Urinary bladder (tissue), 4 donors: ENCODE data around the gene ARHGEF2. TPM values are rescaled to one million over a fixed set of nuclear protein-coding genes. Genes with fewer than 3 reads are reported as not detected.

Experiments used
- DNase-seq: peaks from one replicate; pipeline ENCODE4 v3.0.0-alpha.2; 2015; ENCODE audit errors: extremely low spot score
- H3K27ac ChIP-seq: one replicate; pipeline ENCODE4 v1.5.1; 2013; ENCODE audit warnings: low read depth, mild to moderate bottlenecking, moderate library complexity
- H3K36me3 ChIP-seq: one replicate; pipeline ENCODE4 v1.6.1; 2013; ENCODE audit warnings: mild to moderate bottlenecking, moderate library complexity; ENCODE audit not compliant: insufficient read depth
- H3K4me1 ChIP-seq: one replicate; pipeline ENCODE4 v1.6.1; 2013; ENCODE audit warnings: mild to moderate bottlenecking, moderate library complexity; ENCODE audit not compliant: insufficient read depth
- H3K4me3 ChIP-seq: one replicate; pipeline ENCODE4 v1.5.1; 2013; ENCODE audit warnings: low read depth, low read length
- WGBS: extraction: QIAGEN DNeasy Blood & Tissue Kit; methylation state at CpG from one replicate; pipeline ENCODE4 v1.1.7; 2013; 5-methylcytosine and 5-hydroxymethylcytosine counted together
- polyA plus RNA-seq: library from polyadenylated mRNA; stranded (reverse); fragments of 200-250 nt; gene quantifications from one replicate; pipeline ENCODE4 v1.2.3, GENCODE V29; 2013
- total RNA-seq: library from RNA; depleted of rRNA; stranded (reverse); fragments of >200 nt; gene quantifications from one replicate; pipeline ENCODE4 v1.2.3, GENCODE V29; 2014
- donor health status: healthy with polysubstance abuse.
- donor health status: healthy.

ARHGEF2 gene
- total RNA-seq, result 63.3 TPM
- 40.5 TPM for polyA plus RNA-seq

GRCh38 chr1:155978325-155978972 lies at the start of gene ARHGEF2:
TSS of gene ARHGEF2 (minus strand) at chr1:155978547. CDS start at chr1:155978427, 120 bp downstream.
- H3K36me3 ChIP-seq, result no peaks in the 10 kb centered on the region
- no peaks in the 10 kb centered on the region for H3K4me1 ChIP-seq
- peak within 1 kb of the TSS; percentile 90 for H3K4me3 ChIP-seq
- no peak for DNase-seq
- peak within 1 kb of the TSS; percentile 93 for H3K27ac ChIP-seq
- WGBS, result under 1% methylated on average over 52 of the region's 52 CpGs

DNA sequence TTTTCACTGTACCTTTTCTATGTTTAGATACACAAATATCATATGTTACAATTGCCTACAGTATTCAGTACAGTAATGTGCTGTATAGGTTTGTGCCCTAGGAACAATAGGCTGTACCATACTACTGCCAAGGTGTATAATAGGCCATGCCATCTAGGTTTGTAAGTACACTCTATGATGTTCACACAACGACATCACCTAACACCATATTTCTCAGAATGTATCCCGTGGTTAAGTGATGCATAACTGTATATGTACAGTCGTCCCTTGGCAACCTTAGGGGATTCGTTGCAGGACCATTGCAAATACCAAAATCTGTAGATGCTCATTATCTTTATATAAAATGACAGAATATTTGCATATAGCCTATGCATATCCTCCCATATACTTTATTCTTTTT lies 48.2 kb upstream of the ARHGEF2 start:
- Histone ChIP-seq H3K4me3 (no peak overlapping the region), H3K4me1 (no peaks in the 10 kb centered on the region), H3K36me3 (no peaks in the 10 kb centered on the region), H3K27ac (no peak overlapping the region)
- DNase-seq, result no peak
- 84% methylated on average over 4 of the region's 4 CpGs for WGBS

DNA sequence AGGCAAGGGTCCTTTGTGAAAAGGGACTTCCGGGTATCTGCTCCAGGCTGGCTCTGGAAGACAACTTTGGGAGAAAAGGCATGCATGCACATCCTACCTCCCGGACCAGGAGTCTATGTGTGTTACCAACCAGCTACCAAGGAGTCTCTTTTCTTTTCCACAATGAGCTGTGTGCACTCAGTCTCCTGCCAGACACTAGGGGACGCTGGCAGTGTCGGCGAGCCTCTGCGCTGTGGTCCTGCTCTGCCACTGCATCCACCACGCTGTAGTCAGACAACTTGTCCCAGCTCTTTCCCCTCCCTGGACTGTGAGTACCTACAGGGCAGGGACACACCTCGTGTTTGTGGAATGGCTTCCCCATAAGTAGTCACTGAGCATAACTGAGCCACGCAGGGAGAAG lies 47.5 kb upstream of the ARHGEF2 start:
- Histone ChIP-seq H3K4me3 (no peak overlapping the region), H3K36me3 (no peaks in the 10 kb centered on the region), H3K27ac (no peak overlapping the region), H3K4me1 (no peaks in the 10 kb centered on the region)
- no peak for DNase-seq
- WGBS, result 17% methylated on average over 9 of the region's 9 CpGs

DNA sequence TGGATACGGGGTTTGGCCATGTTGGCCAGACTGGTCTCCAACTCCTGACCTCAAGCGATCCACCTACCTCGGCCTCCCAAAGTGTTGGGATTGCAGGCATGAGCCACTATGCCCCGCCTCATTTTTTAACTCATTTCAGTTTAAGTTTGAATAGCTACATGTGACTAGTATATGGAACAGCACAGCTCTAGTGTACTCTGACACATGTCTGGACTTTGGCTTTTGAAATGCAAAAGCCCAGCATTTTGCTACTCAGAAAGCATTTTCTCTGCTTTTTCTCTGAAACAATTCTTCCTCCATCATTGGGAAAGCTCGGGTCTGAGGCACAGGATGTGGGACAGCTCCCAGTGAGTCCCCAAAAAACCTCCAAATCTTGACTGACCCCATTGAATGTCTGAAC lies 46.5 kb upstream of the ARHGEF2 start:
- Histone ChIP-seq H3K4me3 (no peak overlapping the region), H3K36me3 (no peaks in the 10 kb centered on the region)
- 80% methylated on average over 5 of the region's 5 CpGs for WGBS

DNA sequence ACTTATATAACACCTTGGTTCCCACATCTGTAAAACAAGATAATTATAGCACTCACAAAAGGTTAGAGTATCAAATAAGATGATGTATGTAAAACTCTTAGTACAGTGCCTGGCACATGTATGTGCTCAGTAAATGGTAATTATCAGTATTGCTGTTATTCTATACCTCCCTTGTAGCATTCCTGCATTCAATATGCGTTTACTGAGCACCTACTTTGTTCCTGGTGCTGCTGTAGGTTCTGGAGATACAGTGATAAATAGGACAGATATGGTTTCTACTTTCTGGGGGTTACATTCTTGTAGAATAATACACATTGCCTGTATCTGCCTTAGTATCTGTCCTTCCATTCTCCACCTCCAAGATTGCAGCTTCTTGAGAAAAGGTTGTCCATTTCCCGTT lies 43.6 kb upstream of the ARHGEF2 start:
- H3K4me3 ChIP-seq, result no peak overlapping the region
- H3K4me1 ChIP-seq, result no peaks in the 10 kb centered on the region
- DNase-seq, result no peak
- peaks cover 3% of the 10 kb centered on the region for H3K36me3 ChIP-seq
- WGBS, result 81% methylated on average over 2 of the region's 2 CpGs
- H3K27ac ChIP-seq, result no peak overlapping the region

More for the DNA sequence above, 46.5 kb upstream of the ARHGEF2 start:
- Histone ChIP-seq H3K27ac (no peak overlapping the region), H3K4me1 (no peaks in the 10 kb centered on the region)
- DNase-seq, result no peak

DNA sequence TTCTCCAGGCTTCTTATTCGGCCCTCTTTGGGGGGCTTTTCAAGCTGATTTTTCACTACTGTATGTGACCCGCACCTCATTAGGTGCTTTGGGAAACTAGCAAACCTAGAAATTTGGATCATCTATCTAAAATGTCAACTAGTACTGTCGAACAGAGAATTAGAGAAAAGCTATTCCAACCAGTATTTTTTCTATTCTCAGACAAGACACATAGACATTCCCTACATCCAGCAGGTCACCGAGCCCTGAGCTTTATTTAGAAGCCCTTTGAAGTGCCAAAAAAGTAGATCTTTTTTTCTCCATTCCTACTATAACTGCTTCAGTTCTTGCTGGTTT lies 42.7 kb upstream of the ARHGEF2 start:
- H3K27ac ChIP-seq, result no peak overlapping the region
- H3K4me1 ChIP-seq, result no peaks in the 10 kb centered on the region
- no peak for DNase-seq
- peaks cover 3% of the 10 kb centered on the region for H3K36me3 ChIP-seq
- 5% methylated on average over 4 of the region's 4 CpGs for WGBS
- H3K4me3 ChIP-seq, result peak overlapping the region; percentile 86

DNA sequence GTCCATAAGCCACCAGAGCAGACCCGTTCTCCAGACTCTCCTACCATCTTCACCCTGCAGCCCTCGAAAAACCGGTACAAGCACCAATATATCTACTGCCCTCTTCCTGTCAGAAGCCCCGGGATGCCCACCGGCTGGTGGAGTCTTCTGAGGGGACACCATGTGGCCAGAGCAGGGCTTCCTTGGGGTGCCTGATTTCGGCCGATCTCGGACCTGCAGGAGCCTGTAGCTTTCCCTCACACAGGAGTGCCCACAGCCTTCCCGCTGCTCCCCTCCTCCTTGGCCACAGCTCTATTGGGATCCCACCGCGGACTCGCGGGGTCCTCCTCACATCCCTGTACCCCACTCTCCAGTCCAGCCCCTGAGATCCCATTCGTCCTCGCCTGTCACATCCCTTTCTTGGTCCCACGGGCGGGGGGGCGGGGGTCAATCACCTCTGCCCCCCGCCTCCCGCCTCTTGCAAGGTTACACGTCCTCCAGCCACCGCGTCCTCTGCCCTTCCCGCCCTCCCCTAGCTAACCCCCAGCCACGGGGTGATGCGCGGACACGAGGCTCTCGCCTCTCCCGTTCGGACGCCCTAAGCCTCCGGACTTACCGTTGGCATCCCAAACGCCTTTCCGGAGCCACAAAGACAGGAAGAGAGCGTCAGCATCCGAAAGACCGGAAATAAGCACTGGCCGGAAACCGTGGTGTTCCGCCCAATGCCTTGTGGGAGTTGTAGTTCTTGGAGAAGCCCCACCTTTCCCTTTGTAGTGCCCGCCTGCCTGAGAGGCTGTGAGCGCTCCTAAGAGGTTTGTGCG lies 42.1 kb upstream of the ARHGEF2 start, which contains the start of gene SSR2:
Gene SSR2, minus strand, starts transcription at position 659 of the 800 bp plus-strand sequence. CDS start 784 bp downstream, outside the sequence.
- peak within 1 kb of the TSS; percentile 86 for H3K4me3 ChIP-seq
- H3K4me1 ChIP-seq, result no peaks in the 10 kb centered on the region
- peak; percentile 89 for DNase-seq
- H3K27ac ChIP-seq, result peak within 1 kb of the TSS; percentile 79
- H3K36me3 ChIP-seq, result peaks cover 3% of the 10 kb centered on the region
- under 1% methylated on average over 45 of the region's 45 CpGs for WGBS

- peaks cover 3% of the 10 kb centered on the region for H3K36me3 ChIP-seq
- DNase-seq, result no peak
- no peaks in the 10 kb centered on the region for H3K4me1 ChIP-seq
- peak overlapping the region; percentile 86 for H3K4me3 ChIP-seq
- 50% methylated on average over 8 of the region's 8 CpGs for WGBS
- H3K27ac ChIP-seq, result no peak overlapping the region
Observed at GRCh38 chr1:156019946-156020292, 41.6 kb upstream of the ARHGEF2 start.

DNA sequence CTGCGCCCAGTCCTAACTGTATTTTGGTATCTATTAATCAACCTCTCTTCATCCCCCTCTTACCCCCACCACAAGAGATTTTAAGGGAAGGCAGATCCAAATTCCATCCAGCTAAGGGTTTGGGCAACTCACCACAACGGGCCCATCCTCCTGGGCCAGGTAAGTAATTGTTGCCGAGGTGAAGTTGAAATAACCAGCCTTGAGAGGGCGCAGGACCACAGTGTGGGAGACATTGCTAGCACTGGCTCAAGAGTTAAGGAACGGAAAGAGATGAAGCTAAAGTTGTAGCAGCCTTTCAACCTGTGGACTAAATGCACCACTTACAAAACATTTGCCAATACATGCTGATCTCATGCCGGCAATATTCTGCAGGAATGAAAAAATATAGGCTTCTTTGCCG lies 36.5 kb upstream of the ARHGEF2 start:
- no peak overlapping the region for H3K4me3 ChIP-seq
- peaks cover 8% of the 10 kb centered on the region for H3K36me3 ChIP-seq

GRCh38 chr1:156012051-156012817 lies 33.9 kb upstream of the ARHGEF2 start:
- no peaks in the 10 kb centered on the region for H3K4me1 ChIP-seq
- peaks cover 10% of the 10 kb centered on the region for H3K36me3 ChIP-seq
- WGBS, result 91% methylated on average over 4 of the region's 4 CpGs
- H3K27ac ChIP-seq, result no peak overlapping the region
- DNase-seq, result no peak
- no peak overlapping the region for H3K4me3 ChIP-seq

More for the DNA sequence above, 36.5 kb upstream of the ARHGEF2 start:
- H3K27ac ChIP-seq, result no peak overlapping the region
- no peaks in the 10 kb centered on the region for H3K4me1 ChIP-seq
- DNase-seq, result no peak
- WGBS, result 92% methylated on average over 7 of the region's 7 CpGs

DNA sequence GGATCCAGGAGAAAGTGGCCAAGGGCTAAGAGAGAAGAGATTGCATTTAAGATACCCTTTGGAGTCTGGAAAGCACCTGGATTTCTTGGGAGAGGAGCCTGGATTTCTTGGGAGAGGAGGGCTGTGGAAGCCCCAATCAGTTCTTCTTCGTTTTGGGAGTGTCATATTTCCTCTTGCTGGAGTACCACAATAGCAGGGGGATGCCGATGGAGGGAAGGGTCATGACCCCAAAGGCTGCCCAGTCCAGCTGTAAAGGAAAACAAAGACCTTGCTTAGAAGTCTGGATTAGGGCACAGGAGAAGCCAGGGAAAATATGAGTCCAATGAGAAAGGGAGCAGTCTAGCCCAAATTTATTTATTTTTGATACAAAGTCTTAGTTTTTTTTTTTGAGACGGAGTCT lies 31.1 kb upstream of the ARHGEF2 start:
- Histone ChIP-seq H3K4me3 (no peak overlapping the region), H3K27ac (no peak overlapping the region), H3K4me1 (no peaks in the 10 kb centered on the region), H3K36me3 (peaks cover 12% of the 10 kb centered on the region)
- WGBS, result 50% methylated on average over 3 of the region's 3 CpGs
- DNase-seq, result no peak

- DNase-seq, result no peak
- 67% methylated on average over 7 of the region's 7 CpGs for WGBS
- no peak overlapping the region for H3K4me3 ChIP-seq
Observed at GRCh38 chr1:156006666-156007376, 28.5 kb upstream of the ARHGEF2 start.

GRCh38 chr1:156004843-156005584 lies 26.7 kb upstream of the ARHGEF2 start:
- no peak for DNase-seq
- 79% methylated on average over 4 of the region's 4 CpGs for WGBS
- H3K27ac ChIP-seq, result no peak overlapping the region

More at GRCh38 chr1:156006666-156007376, 28.5 kb upstream of the ARHGEF2 start:
- no peak overlapping the region for H3K27ac ChIP-seq
- peaks cover 12% of the 10 kb centered on the region for H3K36me3 ChIP-seq
- no peaks in the 10 kb centered on the region for H3K4me1 ChIP-seq

More at GRCh38 chr1:156004843-156005584, 26.7 kb upstream of the ARHGEF2 start:
- Histone ChIP-seq H3K4me1 (no peaks in the 10 kb centered on the region), H3K36me3 (peaks cover 7% of the 10 kb centered on the region), H3K4me3 (no peak overlapping the region)
